ENCODE measurements around the gene GNG7.

DNA sequence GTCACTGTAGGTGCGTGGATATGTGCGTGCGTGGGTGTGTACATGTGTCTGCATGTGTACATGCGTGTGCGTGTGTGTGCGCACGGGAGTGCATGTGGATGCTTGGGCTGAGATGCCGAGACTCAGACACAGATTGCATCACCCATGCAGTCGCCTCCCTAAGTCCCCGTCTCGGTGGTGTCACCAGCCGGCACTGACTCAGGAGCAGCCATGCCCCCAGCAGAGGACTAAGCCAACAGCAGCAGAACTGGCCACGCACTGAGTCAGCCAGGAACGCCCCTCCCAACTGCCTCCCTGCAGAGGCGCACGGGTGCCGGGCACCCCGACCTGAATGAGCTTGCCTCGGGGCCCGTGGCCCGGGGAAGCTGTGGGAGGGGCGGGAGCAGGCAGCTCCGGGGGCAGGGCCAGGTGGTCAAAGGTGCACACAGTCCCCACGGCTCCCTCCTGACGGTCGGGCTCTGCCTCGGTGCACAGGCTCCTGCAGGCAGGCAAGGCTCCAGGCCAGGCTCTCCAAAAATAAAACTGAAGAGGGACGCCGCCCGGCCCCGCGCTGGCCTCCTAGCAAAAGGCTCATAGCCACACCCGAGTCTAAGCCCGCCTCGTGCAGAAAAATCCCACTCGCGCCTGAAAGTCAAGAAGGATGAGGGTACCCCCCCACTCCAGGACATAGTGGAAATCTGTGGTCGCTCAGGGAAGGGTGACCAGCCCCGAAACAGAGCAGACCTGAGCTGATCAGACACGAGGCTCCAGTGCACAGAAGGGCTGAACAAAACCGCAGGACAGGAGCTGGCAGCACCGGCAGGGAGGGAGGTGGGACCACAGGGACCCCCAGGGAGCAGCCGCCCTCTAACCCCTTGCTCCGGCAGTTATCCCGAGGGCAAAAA lies 177.4 kb downstream of the GNG7 start:
- TF ChIP-seq, protein P1, sequence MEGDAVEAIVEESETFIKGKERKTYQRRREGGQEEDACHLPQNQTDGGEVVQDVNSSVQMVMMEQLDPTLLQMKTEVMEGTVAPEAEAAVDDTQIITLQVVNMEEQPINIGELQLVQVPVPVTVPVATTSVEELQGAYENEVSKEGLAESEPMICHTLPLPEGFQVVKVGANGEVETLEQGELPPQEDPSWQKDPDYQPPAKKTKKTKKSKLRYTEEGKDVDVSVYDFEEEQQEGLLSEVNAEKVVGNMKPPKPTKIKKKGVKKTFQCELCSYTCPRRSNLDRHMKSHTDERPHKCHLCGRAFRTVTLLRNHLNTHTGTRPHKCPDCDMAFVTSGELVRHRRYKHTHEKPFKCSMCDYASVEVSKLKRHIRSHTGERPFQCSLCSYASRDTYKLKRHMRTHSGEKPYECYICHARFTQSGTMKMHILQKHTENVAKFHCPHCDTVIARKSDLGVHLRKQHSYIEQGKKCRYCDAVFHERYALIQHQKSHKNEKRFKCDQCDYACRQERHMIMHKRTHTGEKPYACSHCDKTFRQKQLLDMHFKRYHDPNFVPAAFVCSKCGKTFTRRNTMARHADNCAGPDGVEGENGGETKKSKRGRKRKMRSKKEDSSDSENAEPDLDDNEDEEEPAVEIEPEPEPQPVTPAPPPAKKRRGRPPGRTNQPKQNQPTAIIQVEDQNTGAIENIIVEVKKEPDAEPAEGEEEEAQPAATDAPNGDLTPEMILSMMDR (IDR thresholded peaks at IDR 0.05; ENCODE audit: low read depth, low read length, poor library complexity, severe bottlenecking) = no peak
- TF ChIP-seq EZH2phosphoT487 (IDR thresholded peaks at IDR 0.05; ENCODE audit: borderline replicate concordance, low read length) = no peak

All from DOHH2 (cell line).